IMR-90 (cell line): Measurements from ENCODE around the gene TYSND1. TPM values are rescaled to one million over a fixed set of nuclear protein-coding genes. Genes with fewer than 3 reads are reported as not detected.

Experiments
- ATAC-seq: fragments of 200-7000 bp; cut with Tn5 transposase; 2 replicates; pipeline ENCODE4 v1.9.1; 2020; ENCODE audit warnings: low read depth, mild to moderate bottlenecking, moderate library complexity
- BruUV-seq: library from RNA; stranded (reverse); fragments of 400-500 nt; replicated peaks from 2 replicates; lab custom pipeline; 2021; lab: Mats Ljungman, UMichigan
- CTCF ChIA-PET: fragments of 300-600 bp; formaldehyde crosslinking; extraction: SDS; loops from one replicate; lab custom pipeline; 2021; ENCODE audit warnings: antibody characterized with exemption; lab: Yijun Ruan, JAX
- POLR2A ChIA-PET: fragments of 300-600 bp; sonication (Branson Sonifier 250); formaldehyde crosslinking; loops from one replicate; lab custom pipeline; 2022; ENCODE audit warnings: antibody characterized with exemption; ENCODE audit not compliant: unreplicated experiment; lab: Charles Lee
- DNase-seq: peaks from one replicate; pipeline ENCODE4 v3.0.0; 2013
- H2AFZ ChIP-seq: replicated peaks from 2 replicates; pipeline ENCODE3; 2013; ENCODE audit warnings: low read length, mild to moderate bottlenecking; ENCODE audit not compliant: poor library complexity
- H2AK5ac ChIP-seq: 2 replicates; pipeline ENCODE4 v1.6.1; 2013; ENCODE audit warnings: low read depth, low read length, inconsistent platforms
- H2AK9ac ChIP-seq: replicated peaks from 2 replicates; pipeline ENCODE3; 2013; ENCODE audit warnings: mild to moderate bottlenecking, low read depth, low read length, moderate library complexity; ENCODE audit not compliant: poor library complexity
- H2BK120ac ChIP-seq: 2 replicates; pipeline ENCODE4 v1.6.1; 2013; ENCODE audit warnings: low read depth, low read length, inconsistent platforms
- H2BK15ac ChIP-seq: 3 replicates; pipeline ENCODE4 v1.6.1; 2013; ENCODE audit warnings: low read depth, low read length, inconsistent platforms
- H2BK20ac ChIP-seq: 2 replicates; pipeline ENCODE4 v1.6.1; 2013; ENCODE audit warnings: low read depth, mild to moderate bottlenecking, inconsistent platforms, low read length, moderate library complexity
- H2BK5ac ChIP-seq: 2 replicates; pipeline ENCODE4 v1.6.1; 2013; ENCODE audit warnings: mild to moderate bottlenecking, low read depth, low read length, inconsistent platforms; ENCODE audit not compliant: poor library complexity, severe bottlenecking
- H3K14ac ChIP-seq: replicated peaks from 2 replicates; pipeline ENCODE4 v1.6.1; 2013; ENCODE audit warnings: low read depth, low read length, inconsistent platforms
- H3K18ac ChIP-seq: 2 replicates; pipeline ENCODE4 v1.6.1; 2013; ENCODE audit warnings: low read depth, low read length, control low read depth
- H3K23ac ChIP-seq: 2 replicates; pipeline ENCODE4 v1.6.1; 2013; ENCODE audit warnings: low read depth, low read length, inconsistent platforms
- H3K27ac ChIP-seq: 2 replicates; pipeline ENCODE4 v1.5.1; 2013; ENCODE audit warnings: mild to moderate bottlenecking, control low read depth, low read length; ENCODE audit not compliant: insufficient read depth
- H3K27me3 ChIP-seq: 2 replicates; pipeline ENCODE4 v1.6.1; 2013; ENCODE audit warnings: low read length; ENCODE audit not compliant: control insufficient read depth, insufficient read depth
- H3K36me3 ChIP-seq: 2 replicates; pipeline ENCODE4 v1.6.1; 2013; ENCODE audit warnings: low read length, mixed read lengths; ENCODE audit not compliant: control insufficient read depth, insufficient read depth
- H3K4ac ChIP-seq: 2 replicates; pipeline ENCODE4 v1.6.1; 2013; ENCODE audit warnings: low read depth, low read length, inconsistent platforms
- H3K4me1 ChIP-seq: 2 replicates; pipeline ENCODE4 v1.6.1; 2013; ENCODE audit warnings: low read length, mixed read lengths; ENCODE audit not compliant: control insufficient read depth, insufficient read depth
- H3K4me2 ChIP-seq: 2 replicates; pipeline ENCODE4 v1.6.1; 2013; ENCODE audit warnings: low read depth, mild to moderate bottlenecking, control low read depth, low read length, moderate library complexity
- H3K4me3 ChIP-seq: 2 replicates; pipeline ENCODE4 v1.5.1; 2013; ENCODE audit warnings: low read depth, mild to moderate bottlenecking, control low read depth, low read length, moderate library complexity; ENCODE audit not compliant: insufficient read depth
- H3K56ac ChIP-seq: 2 replicates; pipeline ENCODE4 v1.6.1; 2013; ENCODE audit warnings: low read length, inconsistent platforms; ENCODE audit not compliant: insufficient read depth; ENCODE audit errors: extremely low read depth
- H3K79me1 ChIP-seq, 2 experiments: 2 replicates each; pipeline ENCODE4 v1.6.1; 2013; ENCODE audit warnings: low read length in 2 of 2, inconsistent platforms in 1 of 2, low read depth in 1 of 2
- H3K9ac ChIP-seq: 2 replicates; pipeline ENCODE4 v1.6.1; 2013; ENCODE audit warnings: low read depth, low read length, control low read depth
- H3K9me1 ChIP-seq: 2 replicates; pipeline ENCODE4 v1.6.1; 2013; ENCODE audit warnings: low read length, inconsistent platforms; ENCODE audit not compliant: insufficient read depth
- H3K9me3 ChIP-seq: 2 replicates; pipeline ENCODE4 v1.6.1; 2013; ENCODE audit warnings: low read length; ENCODE audit not compliant: control insufficient read depth, insufficient read depth
- H4K20me1 ChIP-seq: 2 replicates; pipeline ENCODE4 v1.6.1; 2013; ENCODE audit warnings: low read length, inconsistent platforms; ENCODE audit not compliant: insufficient read depth
- H4K5ac ChIP-seq: 2 replicates; pipeline ENCODE4 v1.6.1; 2013; ENCODE audit warnings: mild to moderate bottlenecking, low read depth, low read length, control low read depth
- H4K8ac ChIP-seq, 2 experiments: 2 replicates each; pipeline ENCODE4 v1.6.1; 2013; ENCODE audit warnings: low read depth in 2 of 2, low read length in 2 of 2, control low read depth in 1 of 2, inconsistent platforms in 1 of 2
- H4K91ac ChIP-seq: 2 replicates; pipeline ENCODE4 v1.6.1; 2013; ENCODE audit warnings: low read depth, low read length, inconsistent platforms; ENCODE audit not compliant: insufficient read depth
- BHLHE40 ChIP-seq: fragments of 150-350 bp; IDR thresholded peaks from 2 replicates; pipeline ENCODE4 v1.6.1; 2016; ENCODE audit warnings: mild to moderate bottlenecking, low read depth, low read length
- CEBPB ChIP-seq: IDR thresholded peaks from 2 replicates; pipeline ENCODE4 v1.6.1; 2012; ENCODE audit warnings: low read depth, low read length, improper control_type of control experiment
- CHD1 ChIP-seq: IDR thresholded peaks from 2 replicates; pipeline ENCODE4 v1.6.1; 2012; ENCODE audit warnings: low read depth, low read length, improper control_type of control experiment
- CTCF ChIP-seq: conservative IDR thresholded peaks from 2 replicates; pipeline ENCODE4 v1.5.1; 2012; ENCODE audit warnings: mild to moderate bottlenecking, low read depth, low read length, improper control_type of control experiment
- ELK1 ChIP-seq: fragments of 150-350 bp; IDR thresholded peaks from 2 replicates; pipeline ENCODE4 v1.6.1; 2016; ENCODE audit warnings: low read depth, mild to moderate bottlenecking, low read length, moderate library complexity, borderline replicate concordance
- FOS ChIP-seq: fragments of 150-350 bp; IDR thresholded peaks from 2 replicates; pipeline ENCODE4 v1.6.1; 2016; ENCODE audit warnings: low read depth, low read length
- MAFK ChIP-seq: IDR thresholded peaks from 2 replicates; pipeline ENCODE4 v1.6.1; 2012; ENCODE audit warnings: low read depth, low read length, improper control_type of control experiment
- MAZ ChIP-seq: IDR thresholded peaks from 2 replicates; pipeline ENCODE4 v1.6.1; 2012; ENCODE audit warnings: low read depth, mild to moderate bottlenecking, low read length, improper control_type of control experiment, moderate library complexity, borderline replicate concordance
- MXI1 ChIP-seq: IDR thresholded peaks from 2 replicates; pipeline ENCODE4 v1.6.1; 2012; ENCODE audit warnings: low read depth, mild to moderate bottlenecking, low read length, moderate library complexity, borderline replicate concordance
- NFE2L2 ChIP-seq: fragments of 150-350 bp; IDR thresholded peaks from 2 replicates; pipeline ENCODE4 v1.6.1; 2016; ENCODE audit warnings: low read depth, mild to moderate bottlenecking, low read length
- POLR2A ChIP-seq: IDR thresholded peaks from 2 replicates; pipeline ENCODE4 v1.6.1; 2012; ENCODE audit warnings: mild to moderate bottlenecking, low read depth, low read length
- RAD21 ChIP-seq: IDR thresholded peaks from 2 replicates; pipeline ENCODE4 v1.6.1; 2012; ENCODE audit warnings: low read length, improper control_type of control experiment
- RCOR1 ChIP-seq: IDR thresholded peaks from 2 replicates; pipeline ENCODE4 v1.6.1; 2012; ENCODE audit warnings: mild to moderate bottlenecking, low read length, improper control_type of control experiment; ENCODE audit not compliant: insufficient replicate concordance
- RFX5 ChIP-seq: IDR thresholded peaks from 2 replicates; pipeline ENCODE4 v1.8.0; 2012; ENCODE audit warnings: low read depth, mild to moderate bottlenecking, low read length, moderate library complexity
- SMC3 ChIP-seq: fragments of 150-350 bp; IDR thresholded peaks from 2 replicates; pipeline ENCODE4 v1.6.1; 2016; ENCODE audit warnings: low read depth, mild to moderate bottlenecking, antibody characterized with exemption, low read length, moderate library complexity
- USF2 ChIP-seq: fragments of 150-350 bp; IDR thresholded peaks from 2 replicates; pipeline ENCODE4 v1.6.1; 2017; ENCODE audit warnings: mild to moderate bottlenecking, antibody characterized with exemption, low read length, low read depth
- WGBS, 2 experiments: methylation state at CpG; one replicate each; pipeline versions ENCODE4 v1.1.5 to v1.1.7; 2013; ENCODE audit warnings: missing lambda C conversion rate in 2 of 2; ENCODE audit not compliant: insufficient read length in 1 of 2; ENCODE audit errors: extremely low coverage in 2 of 2; 5-methylcytosine and 5-hydroxymethylcytosine counted together
- dilution Hi-C: fragments of 300-500 bp; cut with HindIII; formaldehyde crosslinking; loops from one replicate; pipeline ENCODE4 v1.14.3; 2018; ENCODE audit warnings: low sequenced_read_pairs; ENCODE audit not compliant: unreplicated experiment
- in situ Hi-C: fragments of 300-500 bp; cut with MboI; formaldehyde crosslinking; loops from 3 replicates; pipeline ENCODE4 v1.14.3; 2019; ENCODE audit warnings: low sequenced_read_pairs, inconsistent platforms, mixed read lengths
- intact Hi-C: fragments of 100-400 bp; cut with micrococcal nuclease; formaldehyde crosslinking; loops from 2 replicates; pipeline ENCODE4 v1.10.0; 2022
- polyA plus RNA-seq, 3 experiments: library from polyadenylated mRNA; depleted of rRNA; stranded (reverse); fragments of >200 nt; gene quantifications; 2 replicates each; pipeline ENCODE4 v1.2.3, GENCODE V29; 2012; ENCODE audit warnings: low replicate concordance in 1 of 3
- total RNA-seq: library from RNA; depleted of rRNA; stranded (reverse); fragments of >200 nt; gene quantifications from 2 replicates; pipeline ENCODE4 v1.2.3, GENCODE V29; 2012

Gene TYSND1
- total and polyA plus RNA-seq, 2 of the 4 experiments (the other 2 are of a cell fraction), result 2.9 to 4.1 TPM

GRCh38 chr10:70092389-70092718, 54.1 kb downstream of the TYSND1 start:
- H3K9me3 ChIP-seq, result no peaks in the 10 kb centered on the region
- no peak overlapping the region for H3K23ac ChIP-seq
- no peak overlapping the region for H2AFZ ChIP-seq
- peaks cover 2% of the 10 kb centered on the region; the same call in 1 of the 2 replicates for H3K9me1 ChIP-seq
- H2BK15ac ChIP-seq, result no peak overlapping the region
- TF ChIP-seq RCOR1 (no peak), RFX5 (no peak), POLR2A (no peak), CTCF (no peak), MAZ (no peak), NFE2L2 (no peak), USF2 (no peak), RAD21 (no peak), CHD1 (no peak), ELK1 (no peak), CEBPB (no peak), FOS (no peak), SMC3 (no peak), BHLHE40 (no peak), MXI1 (no peak), MAFK (no peak)
- no peak overlapping the region for H3K56ac ChIP-seq
- ChIA-PET CTCF (interaction anchor here (1.7 kb wide), 1 partner anchor 11 kb away, joined by 6 read pairs; no protein-coding TSS in a partner anchor), POLR2A (no interaction called here)
- H3K4ac ChIP-seq, result no peak overlapping the region
- H3K27ac ChIP-seq, result no peak overlapping the region
- H3K36me3 ChIP-seq, result peaks cover 29% of the 10 kb centered on the region
- WGBS, 2 experiments, result 100% methylated on average over 1 of the region's 7 CpGs; no CpG with 5 or more reads in 1 of the 2 experiments
- in situ Hi-C loops (no loop called here), intact Hi-C loops (no loop called here), dilution Hi-C loops (no loop called here)
- H4K8ac ChIP-seq, result no peak overlapping the region
- DNase-seq (no peak), ATAC-seq (no peak)
- no peak overlapping the region for H2BK5ac ChIP-seq
- H2BK120ac ChIP-seq, result no peak overlapping the region
- H3K4me3 ChIP-seq, result no peak overlapping the region
- H2BK20ac ChIP-seq, result no peak overlapping the region
- no peak overlapping the region for H4K5ac ChIP-seq
- no peak overlapping the region for H4K91ac ChIP-seq
- H2AK9ac ChIP-seq, result no peak overlapping the region
- H3K27me3 ChIP-seq, result no peaks in the 10 kb centered on the region
- no peak overlapping the region for H3K4me2 ChIP-seq
- no peak overlapping the region for H3K18ac ChIP-seq
- no peaks in the 10 kb centered on the region for H4K20me1 ChIP-seq
- H3K4me1 ChIP-seq, result no peaks in the 10 kb centered on the region
- H3K14ac ChIP-seq, result no peak overlapping the region
- H2AK5ac ChIP-seq, result no peak overlapping the region
- H3K79me1 ChIP-seq, result no peaks in the 10 kb centered on the region
- no peak overlapping the region for H3K9ac ChIP-seq
- BruUV-seq, result no TSS peak
